GM20431 (cell line): ENCODE data around the gene DPH1.
"Not testable (repeated sequence)": the region's sequence is repeated elsewhere in the genome, so short reads cannot be mapped to it uniquely, and the experiment has no call there.

Experiments used
- in situ Hi-C: fragments of 300-500 bp; cut with MseI, MboI; formaldehyde crosslinking; loops from one replicate; pipeline ENCODE4 v1.15.0; 2020; ENCODE audit warnings: low sequenced_read_pairs; ENCODE audit not compliant: unreplicated experiment

The DPH1 gene

DNA sequence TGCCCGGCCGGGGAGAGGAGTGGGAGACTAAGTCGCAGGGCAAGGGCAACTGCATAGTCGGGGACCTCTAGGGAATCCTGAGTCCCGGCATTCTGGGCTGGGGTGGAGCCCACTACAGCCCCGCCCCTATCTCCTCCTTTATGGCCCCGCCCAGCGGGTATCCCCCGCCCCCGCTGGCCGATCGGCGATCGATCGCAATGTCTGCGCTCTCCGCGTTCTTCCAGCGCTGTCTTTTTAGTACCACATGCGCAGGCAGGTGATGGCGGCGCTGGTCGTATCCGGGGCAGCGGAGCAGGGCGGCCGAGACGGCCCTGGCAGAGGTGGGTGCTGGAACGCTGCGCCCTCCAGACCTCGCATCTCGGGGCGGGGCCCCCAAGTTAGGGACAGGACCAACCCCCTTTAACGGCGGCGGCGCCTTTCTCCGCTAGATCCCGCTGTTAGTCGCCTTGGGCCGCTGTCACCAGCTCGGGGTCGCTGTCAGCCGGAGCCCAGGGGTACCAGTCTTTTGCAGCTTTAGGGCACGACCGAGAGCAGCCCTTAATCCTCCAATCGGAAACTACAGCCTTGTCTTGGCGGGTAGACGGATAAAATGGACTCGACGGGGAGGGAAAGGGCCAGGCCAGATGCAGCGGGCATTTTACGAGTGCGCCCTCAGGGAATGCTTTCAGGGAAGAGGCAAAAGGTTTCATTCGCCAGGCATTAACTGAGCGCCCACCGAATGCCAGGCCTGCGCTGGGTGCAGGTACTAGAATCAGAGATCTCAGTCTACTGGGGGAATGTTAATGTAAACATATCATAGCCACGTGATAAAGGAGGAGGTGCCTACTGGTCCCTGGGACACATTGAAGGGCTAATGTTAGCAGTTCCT, at the start of gene DPH1:
TSS of gene DPH1 (plus strand) at position 243 of the 868 bp plus-strand sequence. CDS start at position 260, 17 bp downstream.
- in situ Hi-C loops: no loop called here

GRCh38 chr17:1980665-1981250, 49.2 kb upstream of the DPH1 start:
- in situ Hi-C loops: no loop called here

- in situ Hi-C loops: not testable (repeated sequence)
Observed at GRCh38 chr17:1982793-1983366, 47.1 kb upstream of the DPH1 start.

- in situ Hi-C loops: no loop called here
Observed at GRCh38 chr17:1985093-1985492, 44.9 kb upstream of the DPH1 start.

DNA sequence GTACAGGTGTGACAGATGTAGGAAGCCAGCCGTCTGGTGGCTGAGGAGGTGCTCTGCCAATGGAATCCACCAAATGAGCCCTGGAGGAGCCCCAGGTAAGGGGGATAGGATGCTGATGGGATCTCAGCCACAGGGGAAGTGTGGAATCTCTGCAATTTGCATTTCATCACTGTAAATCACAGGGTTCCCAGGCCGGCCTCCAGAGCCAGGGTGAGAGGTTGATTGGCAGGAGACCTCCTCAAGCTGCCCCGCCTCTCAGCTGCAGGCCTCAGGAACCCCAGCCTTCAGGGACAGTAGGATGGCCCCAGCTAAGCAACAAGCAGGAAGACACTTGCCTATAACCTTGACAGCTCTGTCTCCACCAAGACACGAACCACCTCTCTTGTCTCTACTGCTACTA, 44.3 kb upstream of the DPH1 start:
- in situ Hi-C loops: no loop called here

DNA sequence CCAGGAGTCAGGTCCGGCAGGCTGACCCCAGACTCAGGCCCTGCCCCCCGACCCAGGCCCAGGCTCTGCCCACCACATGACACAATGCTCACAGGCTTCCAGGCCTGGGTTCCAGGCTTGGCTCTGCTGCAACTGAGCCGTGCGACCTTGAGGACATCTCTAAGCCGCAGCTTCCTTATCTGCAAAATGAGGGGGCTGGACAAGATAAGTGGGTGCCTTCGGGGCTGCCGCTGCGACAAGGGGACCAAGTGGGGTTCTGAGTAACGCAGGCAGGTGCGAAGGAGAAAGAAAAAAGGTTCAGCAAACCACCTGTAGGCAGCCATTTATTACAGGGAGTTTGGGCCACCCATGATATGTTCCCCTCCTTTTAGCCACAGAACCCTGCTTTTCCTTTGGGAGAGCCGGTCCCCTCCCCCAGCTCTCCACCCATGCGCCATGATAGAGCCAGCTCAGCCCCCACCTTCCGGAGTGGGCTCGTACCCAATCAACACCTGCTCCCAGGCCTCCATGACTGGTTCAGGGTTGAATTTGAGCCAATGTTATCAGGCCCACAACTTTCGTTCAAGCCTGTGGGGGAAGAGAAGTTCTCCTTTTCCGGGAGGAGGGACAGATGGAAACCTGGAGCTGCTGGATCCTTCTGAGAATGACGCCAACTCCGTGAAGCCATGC, 43.0 kb upstream of the DPH1 start:
- in situ Hi-C loops: no loop called here

GRCh38 chr17:1989135-1989534, 40.8 kb upstream of the DPH1 start:
- in situ Hi-C loops: no loop called here

GRCh38 chr17:1992541-1992940, 37.4 kb upstream of the DPH1 start:
- in situ Hi-C loops: no loop called here

- in situ Hi-C loops: no loop called here
Observed at GRCh38 chr17:1994707-1995106, 35.2 kb upstream of the DPH1 start.

GRCh38 chr17:1995321-1995892, 34.5 kb upstream of the DPH1 start:
- in situ Hi-C loops: no loop called here

- in situ Hi-C loops: no loop called here
Observed at GRCh38 chr17:1995907-1996799, 33.8 kb upstream of the DPH1 start.

GRCh38 chr17:1996800-1997288, 33.1 kb upstream of the DPH1 start:
- in situ Hi-C loops: no loop called here

- in situ Hi-C loops: no loop called here
Observed at GRCh38 chr17:1997289-1997926, 32.5 kb upstream of the DPH1 start.

DNA sequence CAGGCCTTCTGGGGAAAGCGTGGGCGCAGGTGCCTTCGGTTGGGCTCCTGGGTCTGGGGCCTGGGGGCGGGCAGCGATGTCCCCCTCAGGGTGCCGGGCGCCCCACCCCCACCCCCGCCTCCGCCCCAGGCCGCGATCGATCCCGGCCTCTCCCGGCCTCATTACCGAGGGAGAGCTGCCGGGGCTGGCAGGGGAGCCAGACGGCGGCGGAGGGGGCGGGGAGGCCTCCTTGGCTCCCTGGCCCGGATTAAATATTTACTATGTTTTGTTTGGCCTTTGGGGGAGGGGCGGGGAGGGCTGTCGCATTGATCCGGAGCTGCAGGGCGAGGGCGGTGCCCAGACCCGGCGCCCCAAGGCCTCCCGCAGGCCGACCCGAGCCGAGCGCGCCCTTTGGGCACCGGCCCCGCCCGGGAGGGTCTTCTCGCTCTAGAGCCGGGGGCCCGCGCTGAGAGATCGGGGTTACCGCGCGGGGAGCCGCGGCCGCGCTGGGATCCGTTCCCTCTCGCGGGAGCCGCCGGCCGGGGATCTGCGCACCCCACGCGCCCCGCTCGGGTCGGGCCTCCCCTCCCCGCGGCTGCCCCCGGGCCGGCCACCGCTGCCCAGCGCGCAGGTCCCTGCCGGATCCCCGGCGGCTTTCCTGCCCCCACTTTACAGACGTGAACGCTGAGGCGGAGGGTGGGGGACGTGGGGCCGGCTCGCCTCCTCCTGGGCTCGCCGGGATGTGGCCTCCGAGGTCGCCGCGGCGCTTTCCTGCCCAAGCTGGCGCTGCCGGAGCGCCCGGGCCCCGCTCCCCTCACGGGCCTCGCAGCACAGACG, 31.8 kb upstream of the DPH1 start:
- in situ Hi-C loops: no loop called here

DNA sequence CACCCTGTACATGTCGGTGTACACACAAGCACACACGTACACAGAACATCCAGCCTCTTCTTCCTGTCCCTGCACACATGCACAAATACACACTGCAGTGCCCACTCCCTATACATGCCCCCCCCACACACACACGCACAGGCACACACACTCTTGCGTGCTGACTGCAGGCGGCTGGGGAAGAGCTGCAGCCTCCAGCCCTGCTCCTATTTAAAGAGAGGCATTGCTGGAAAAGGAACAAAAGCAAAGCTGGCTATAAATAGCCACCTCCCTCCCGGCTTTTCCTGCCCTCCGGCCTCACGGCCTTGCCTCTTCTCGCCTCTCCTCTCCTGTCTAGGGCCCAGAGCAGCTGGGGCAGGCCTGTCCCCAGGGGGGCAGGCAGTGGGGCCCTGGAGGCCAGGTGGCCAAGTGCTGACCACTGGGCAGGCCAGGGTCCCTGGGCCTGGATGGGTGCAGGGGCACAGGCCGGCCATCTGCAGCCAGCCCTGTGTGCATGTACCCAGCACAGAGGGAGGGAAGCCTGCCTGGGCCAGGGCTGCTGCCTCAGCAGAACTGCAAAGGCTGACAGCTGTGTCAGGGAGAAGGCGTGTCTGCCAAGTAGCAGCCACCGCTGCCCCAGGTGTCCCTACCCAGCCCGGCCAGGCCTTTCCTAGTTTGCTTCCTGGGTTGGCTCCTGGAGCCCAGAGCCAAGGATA, 30.2 kb upstream of the DPH1 start:
- in situ Hi-C loops: no loop called here

DNA sequence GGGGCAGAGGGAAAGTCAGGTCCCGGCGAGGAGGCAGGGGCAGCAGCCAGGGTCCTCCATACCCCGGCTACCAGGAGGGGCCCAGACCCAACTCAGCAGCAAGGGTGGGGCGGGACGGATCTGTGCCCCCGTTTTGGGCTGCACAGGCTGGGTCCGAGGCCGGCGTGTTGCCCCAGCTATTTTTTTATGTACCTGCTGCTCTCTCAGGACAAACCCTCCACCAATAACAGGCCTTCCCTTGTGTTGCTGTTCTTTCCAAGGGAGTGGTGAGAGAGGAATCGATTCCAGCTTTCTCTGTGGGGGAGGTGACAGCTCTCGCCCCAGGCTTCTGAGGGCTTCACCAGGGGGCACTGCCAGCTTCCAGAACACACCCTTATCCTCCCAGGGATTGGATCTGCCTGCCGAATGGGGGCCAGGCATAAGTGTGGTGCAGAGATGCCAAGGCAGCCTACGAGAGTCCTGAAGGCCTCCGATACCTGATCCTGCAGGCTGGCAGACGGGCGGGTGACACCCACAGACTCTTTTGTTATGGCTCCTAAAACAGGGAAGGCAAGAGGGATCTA, 27.1 kb upstream of the DPH1 start:
- in situ Hi-C loops: no loop called here

- in situ Hi-C loops: no loop called here
Observed at GRCh38 chr17:2003525-2003924, 26.4 kb upstream of the DPH1 start.
